Measurements from ENCODE around the gene IZUMO1R.

DNA sequence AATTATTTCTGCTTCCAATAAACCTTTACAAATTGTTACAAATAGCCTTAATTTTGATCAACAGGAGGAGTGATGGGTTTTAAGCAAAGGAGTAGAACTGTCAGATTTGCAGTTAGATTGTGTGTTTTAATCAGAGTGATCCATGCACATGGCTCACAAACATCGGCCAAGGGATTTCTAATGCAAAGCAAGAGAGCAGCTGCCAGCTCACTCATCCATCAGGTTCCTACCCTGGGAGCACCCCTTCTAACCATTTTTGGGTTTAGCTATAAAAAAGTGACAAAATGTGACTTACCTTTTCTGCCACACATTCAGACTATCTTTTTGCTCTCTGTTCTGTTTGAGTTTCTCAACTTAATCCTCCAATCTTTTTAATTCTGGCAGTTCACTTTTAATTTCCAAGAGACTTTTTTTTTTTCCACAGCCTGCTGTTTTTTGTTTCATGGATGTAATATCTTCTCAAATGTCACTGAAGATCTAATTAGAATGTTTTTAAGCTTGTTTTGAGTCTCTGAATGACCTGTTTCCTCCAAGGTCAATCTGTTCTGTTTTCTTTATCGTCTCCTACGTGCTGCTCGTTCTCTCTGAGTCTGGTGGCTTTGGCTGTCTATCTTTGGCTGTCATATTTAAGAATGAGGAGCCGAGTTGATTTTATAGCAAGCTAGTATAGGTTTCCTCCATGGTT, 6.0 kb downstream of the IZUMO1R start:
- TF ChIP-seq POLR2A (IDR thresholded peaks at IDR 0.05; ENCODE audit: low read depth, low read length) (no peak), TAF1 (IDR thresholded peaks at IDR 0.05; ENCODE audit: borderline replicate concordance, low read depth, low read length) (no peak)

Measured in GM12892 (cell line).